LNCaP clone FGC (cell line): ENCODE data around the gene ZNF514.

Source experiments
- DNase-seq: peaks from one replicate; pipeline ENCODE4 v3.0.0-alpha.2; 2011; ENCODE audit warnings: low read depth
- H3K4me3 ChIP-seq: 2 replicates; pipeline ENCODE4 v1.5.1; 2011; ENCODE audit warnings: mild to moderate bottlenecking, low read depth, low read length, control low read depth
- TF ChIP-seq, protein P1 (sequence below): IDR thresholded peaks from 2 replicates; pipeline ENCODE4 v1.5.1; 2012; ENCODE audit warnings: mild to moderate bottlenecking; ENCODE audit not compliant: control insufficient read depth, insufficient read depth; ENCODE audit errors: extremely low read depth

The ZNF514 gene

DNA sequence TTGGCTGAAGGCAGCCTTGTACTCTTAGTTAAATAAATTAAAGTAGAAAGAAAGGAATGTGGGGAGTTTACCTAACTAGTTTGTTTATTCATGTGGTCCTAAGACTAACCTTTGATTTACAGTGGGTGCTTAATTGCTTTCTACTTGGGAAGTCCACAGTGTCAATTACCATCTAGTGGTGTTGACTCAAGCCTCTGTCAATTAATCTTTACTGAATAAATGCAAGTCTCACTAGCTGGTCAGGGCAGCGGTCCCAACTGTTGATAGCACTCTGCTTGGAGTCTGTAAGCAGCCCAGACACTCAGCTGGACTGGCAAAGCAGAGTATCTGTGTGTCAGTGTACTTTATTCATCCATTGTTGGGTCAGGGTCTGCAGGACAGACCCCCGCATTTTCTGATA is 15.8 kb downstream of the ZNF514 start:
- DNase-seq, result no peak
- TF ChIP-seq, protein P1, sequence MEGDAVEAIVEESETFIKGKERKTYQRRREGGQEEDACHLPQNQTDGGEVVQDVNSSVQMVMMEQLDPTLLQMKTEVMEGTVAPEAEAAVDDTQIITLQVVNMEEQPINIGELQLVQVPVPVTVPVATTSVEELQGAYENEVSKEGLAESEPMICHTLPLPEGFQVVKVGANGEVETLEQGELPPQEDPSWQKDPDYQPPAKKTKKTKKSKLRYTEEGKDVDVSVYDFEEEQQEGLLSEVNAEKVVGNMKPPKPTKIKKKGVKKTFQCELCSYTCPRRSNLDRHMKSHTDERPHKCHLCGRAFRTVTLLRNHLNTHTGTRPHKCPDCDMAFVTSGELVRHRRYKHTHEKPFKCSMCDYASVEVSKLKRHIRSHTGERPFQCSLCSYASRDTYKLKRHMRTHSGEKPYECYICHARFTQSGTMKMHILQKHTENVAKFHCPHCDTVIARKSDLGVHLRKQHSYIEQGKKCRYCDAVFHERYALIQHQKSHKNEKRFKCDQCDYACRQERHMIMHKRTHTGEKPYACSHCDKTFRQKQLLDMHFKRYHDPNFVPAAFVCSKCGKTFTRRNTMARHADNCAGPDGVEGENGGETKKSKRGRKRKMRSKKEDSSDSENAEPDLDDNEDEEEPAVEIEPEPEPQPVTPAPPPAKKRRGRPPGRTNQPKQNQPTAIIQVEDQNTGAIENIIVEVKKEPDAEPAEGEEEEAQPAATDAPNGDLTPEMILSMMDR, result no peak
- no peak overlapping the region for H3K4me3 ChIP-seq

DNA sequence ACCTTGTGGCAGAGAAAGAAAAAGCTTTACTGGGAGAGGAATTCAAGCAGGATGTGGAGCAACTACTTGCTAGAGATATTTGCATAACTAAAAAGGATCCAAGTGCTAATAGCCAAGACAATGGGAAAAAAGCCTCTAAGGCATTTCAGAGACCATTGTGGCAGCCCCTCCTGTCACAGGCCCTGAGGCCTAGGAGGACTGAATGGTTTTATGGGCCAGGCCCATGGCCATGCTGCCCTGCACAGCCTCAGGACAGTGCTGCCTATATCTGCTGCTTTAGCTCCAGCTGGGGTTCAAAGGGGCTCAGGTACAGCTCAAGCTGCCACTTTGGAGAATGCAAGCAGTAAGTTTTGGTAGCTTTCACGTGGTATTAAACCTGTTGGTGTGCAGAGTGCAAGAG is 20.9 kb downstream of the ZNF514 start:
- TF ChIP-seq, protein P1, result no peak
- no peak for DNase-seq
- no peak overlapping the region for H3K4me3 ChIP-seq

DNA sequence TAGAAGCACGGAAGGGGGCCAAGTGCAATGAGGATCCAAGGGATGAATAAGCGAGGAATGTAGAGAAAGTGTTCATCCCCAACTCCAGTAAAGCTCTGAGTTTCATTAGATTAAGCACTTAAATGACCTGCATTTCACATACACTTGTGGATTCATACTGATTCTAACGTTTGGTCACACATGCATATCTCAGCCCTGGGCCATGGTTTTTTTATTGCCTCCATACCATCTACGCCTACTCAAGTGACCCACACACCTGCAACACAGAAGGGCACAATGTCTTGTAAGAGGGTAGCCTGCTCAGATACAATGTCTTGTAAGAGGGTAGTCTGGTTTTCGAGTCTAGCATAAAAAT is 37.5 kb downstream of the ZNF514 start:
- TF ChIP-seq, protein P1, result no peak
- no peak for DNase-seq
- H3K4me3 ChIP-seq, result peak overlapping the region; percentile 94

DNA sequence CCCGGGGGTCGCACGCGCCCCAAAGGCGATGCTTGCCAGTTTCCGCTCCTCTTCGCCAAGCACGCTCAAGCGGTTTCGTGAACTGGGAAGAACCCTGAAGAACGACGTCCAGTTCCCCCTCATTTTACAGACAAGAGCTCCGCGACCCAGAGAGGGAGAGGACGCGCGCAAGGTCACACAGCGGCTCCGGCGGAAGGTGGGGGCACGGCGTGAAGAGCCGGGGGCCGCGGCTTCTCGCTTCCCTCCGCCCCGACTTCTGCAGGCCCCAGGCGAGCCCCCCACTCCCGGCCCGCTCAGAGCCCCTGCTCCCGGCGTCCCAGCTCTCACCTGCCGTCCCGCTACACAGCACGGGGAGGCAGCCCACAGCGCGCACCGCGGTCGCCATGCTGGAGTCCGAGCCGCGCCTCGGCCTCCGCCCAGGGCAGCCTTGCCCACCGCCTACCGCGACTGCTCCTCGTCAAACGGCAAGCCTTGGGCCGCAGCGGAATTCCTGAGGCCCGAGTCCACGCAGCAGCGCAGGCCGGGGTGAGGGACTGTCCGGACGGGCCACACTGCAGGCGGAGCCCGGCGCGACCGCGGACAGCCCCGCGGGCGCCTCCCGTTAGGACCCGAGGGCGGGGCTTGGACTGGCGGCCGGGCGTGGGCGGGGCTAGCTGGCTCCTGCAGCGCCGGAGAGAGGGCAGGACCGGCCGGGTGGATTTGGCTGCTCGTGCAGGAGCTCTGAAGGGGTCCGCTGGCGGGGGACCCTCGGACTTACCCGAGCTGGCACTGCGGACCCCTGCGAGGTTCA is 38.0 kb downstream of the ZNF514 start, which contains the start of gene MRPS5:
TSS of gene MRPS5 (minus strand) at position 402 of the 790 bp plus-strand sequence. CDS start at position 385, 17 bp downstream.
- peak within 1 kb of the TSS; percentile 94 for H3K4me3 ChIP-seq
- TF ChIP-seq, protein P1, result peak; percentile 3; the same call in 1 of the 2 replicates
- no peak for DNase-seq

DNA sequence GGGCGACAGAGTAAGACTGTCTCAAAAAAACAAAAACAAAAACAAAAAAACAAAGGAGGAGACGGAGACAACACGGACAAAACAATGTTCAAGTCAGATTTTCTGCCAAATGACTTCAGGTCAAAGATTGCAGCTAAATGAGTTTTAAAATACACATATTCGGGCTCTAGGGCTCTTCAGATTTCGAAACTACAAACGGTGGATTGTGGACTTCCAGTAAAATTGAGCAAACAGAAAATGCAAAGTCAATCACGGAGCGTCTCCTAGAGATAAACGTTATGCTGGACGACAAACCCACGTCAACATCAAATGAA is 38.6 kb downstream of the ZNF514 start:
- DNase-seq, result no peak
- TF ChIP-seq, protein P1, result no peak

DNA sequence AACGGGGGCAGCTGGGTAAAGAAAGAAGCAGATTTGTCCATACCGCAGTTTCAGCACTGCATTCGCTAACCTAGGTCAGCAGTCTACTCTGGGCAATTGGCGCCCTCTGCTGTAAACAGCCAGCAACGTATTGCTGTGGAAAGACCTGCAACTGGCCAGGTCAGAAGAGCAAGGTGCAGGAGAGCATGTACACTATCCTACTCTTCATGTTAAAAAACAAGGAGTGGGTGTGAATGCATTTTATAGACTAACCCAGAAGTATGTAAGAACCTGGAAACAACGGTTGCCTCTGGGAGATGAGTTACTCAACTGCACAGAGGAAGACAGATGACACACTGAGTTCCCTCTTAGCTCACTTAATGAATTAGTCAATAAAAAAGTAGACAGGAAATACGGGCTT is 44.2 kb downstream of the ZNF514 start:
- H3K4me3 ChIP-seq, result no peak overlapping the region
- TF ChIP-seq, protein P1, result peak; percentile 95
- peak; percentile 23 for DNase-seq

More for the DNA sequence above, 38.6 kb downstream of the ZNF514 start:
- H3K4me3 ChIP-seq, result peak overlapping the region; percentile 94

DNA sequence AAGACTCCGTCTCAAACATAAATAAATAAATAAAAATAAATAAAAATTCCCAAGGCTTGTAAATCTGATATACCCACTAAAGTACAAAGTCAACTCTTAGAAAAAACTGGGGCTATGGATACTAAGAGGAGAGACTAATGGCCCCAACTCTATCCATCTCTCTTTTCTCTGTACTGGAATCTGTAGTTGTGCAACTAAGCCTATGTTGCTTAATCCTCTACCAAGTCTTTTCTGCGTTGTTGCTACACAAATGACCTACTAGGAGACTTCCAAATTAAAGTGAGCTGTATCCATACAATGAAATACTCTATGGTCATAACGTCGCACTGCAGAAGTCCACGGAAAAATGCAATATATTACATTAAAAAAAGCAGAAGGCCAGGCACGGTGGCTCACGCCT is 46.2 kb downstream of the ZNF514 start:
- DNase-seq, result no peak
- TF ChIP-seq, protein P1, result no peak

More for the DNA sequence above, 46.2 kb downstream of the ZNF514 start:
- H3K4me3 ChIP-seq, result no peak overlapping the region
